Naive thymus-derived CD4-positive, alpha-beta T cell (primary cell): ENCODE measurements around the gene SAMD9. TPM values are rescaled to one million over a fixed set of nuclear protein-coding genes. Genes with fewer than 3 reads are reported as not detected.

ENCODE experiments used
- ATAC-seq: fragments of 150-1000 bp; cut with Tn5 transposase; 2 replicates; pipeline ENCODE4 v1.10.0; 2021; ENCODE audit warnings: mild to moderate bottlenecking, moderate library complexity
- CTCF ChIA-PET: fragments of 350-600 bp; sonication (Branson Sonifier 250); formaldehyde crosslinking; loops from one replicate; lab custom pipeline; 2021; ENCODE audit warnings: antibody characterized with exemption; lab: Charles Lee
- POLR2A ChIA-PET: fragments of 350-600 bp; sonication (Branson Sonifier 250); formaldehyde crosslinking; loops from one replicate; lab custom pipeline; 2021; ENCODE audit warnings: antibody characterized with exemption, inconsistent platforms; lab: Charles Lee
- DNase-seq, 9 donors: peaks; one replicate each; pipeline versions ENCODE4 v3.0.0 to v3.0.0-alpha.2; 2020 to 2022; ENCODE audit warnings: mixed read lengths in 1 of 9
- H3K27ac ChIP-seq: one replicate; pipeline ENCODE4 v1.7.0; 2013; ENCODE audit warnings: mild to moderate bottlenecking, low read depth, low read length, moderate library complexity
- H3K27me3 ChIP-seq, 2 donors: one replicate each; pipeline ENCODE4 v1.7.0; 2013; ENCODE audit warnings: low read length in 2 of 2, mild to moderate bottlenecking in 2 of 2, moderate library complexity in 2 of 2; ENCODE audit not compliant: control insufficient read depth in 2 of 2, insufficient read depth in 2 of 2
- H3K36me3 ChIP-seq, 3 experiments: 1 replicate in 2 of 3; 2 replicates in 1 of 3; pipeline ENCODE4 v1.7.0; 2013; ENCODE audit warnings: low read length in 3 of 3, mild to moderate bottlenecking in 3 of 3, moderate library complexity in 1 of 3; ENCODE audit not compliant: insufficient read depth in 3 of 3, control insufficient read depth in 2 of 3
- H3K4me1 ChIP-seq, 2 donors: one replicate each; pipeline ENCODE4 v1.7.0; 2013; ENCODE audit warnings: low read length in 2 of 2, mild to moderate bottlenecking in 2 of 2, moderate library complexity in 1 of 2; ENCODE audit not compliant: control insufficient read depth in 2 of 2, insufficient read depth in 2 of 2
- H3K4me3 ChIP-seq: 2 replicates; pipeline ENCODE4 v1.7.0; 2013; ENCODE audit warnings: mild to moderate bottlenecking, low read length
- H3K9me3 ChIP-seq, 3 experiments: 1 replicate in 2 of 3; 2 replicates in 1 of 3; pipeline ENCODE4 v1.7.0; 2013; ENCODE audit warnings: low read length in 3 of 3; ENCODE audit not compliant: control insufficient read depth in 2 of 3
- H3K27ac Mint-ChIP-seq, 9 donors: one replicate each; pipeline ENCODE4 v1.8.0; 2020 to 2022; ENCODE audit warnings: mixed read lengths in 9 of 9, mild to moderate bottlenecking in 8 of 9, moderate library complexity in 5 of 9, inconsistent platforms in 2 of 9
- H3K27me3 Mint-ChIP-seq, 5 donors: one replicate each; pipeline ENCODE4 v1.8.0; 2021 to 2022; ENCODE audit warnings: mixed read lengths in 5 of 5, mild to moderate bottlenecking in 1 of 5
- H3K36me3 Mint-ChIP-seq, 5 donors: one replicate each; pipeline ENCODE4 v1.8.0; 2020 to 2022; ENCODE audit warnings: mixed read lengths in 5 of 5, mild to moderate bottlenecking in 3 of 5, inconsistent platforms in 1 of 5
- H3K4me1 Mint-ChIP-seq, 7 donors: one replicate each; pipeline ENCODE4 v1.8.0; 2020 to 2022; ENCODE audit warnings: mixed read lengths in 7 of 7, mild to moderate bottlenecking in 3 of 7, inconsistent platforms in 1 of 7
- H3K4me3 Mint-ChIP-seq, 10 donors: one replicate each; pipeline ENCODE4 v1.8.0; 2020 to 2022; ENCODE audit warnings: mild to moderate bottlenecking in 10 of 10, mixed read lengths in 10 of 10, moderate library complexity in 6 of 10, inconsistent platforms in 2 of 10
- H3K9me3 Mint-ChIP-seq, 11 donors: one replicate each; pipeline ENCODE4 v1.8.0; 2020 to 2022; ENCODE audit warnings: mixed read lengths in 11 of 11, mild to moderate bottlenecking in 4 of 11, inconsistent platforms in 1 of 11, moderate library complexity in 1 of 11
- intact Hi-C, 2 donors: fragments of 100-400 bp; cut with micrococcal nuclease; formaldehyde crosslinking; loops; one replicate each; pipeline ENCODE4 v1.15.1; 2023
- polyA plus RNA-seq, 2 donors: library from polyadenylated mRNA; unstranded; fragments of 300-500 nt; fragmentation: Illumina TruSeq; gene quantifications; one replicate each; pipeline ENCODE4 v1.2.3, GENCODE V29; 2021
- total RNA-seq, 6 experiments: library from RNA in 5 of 6; stranded (reverse) in 5 of 6; gene quantifications; 1 replicate in 5 of 6; 2 replicates in 1 of 6; pipeline ENCODE4 v1.2.3 and lab custom pipeline; 2021 to 2026

Gene SAMD9
- total RNA-seq (10 to 100 TPM; 20.9 to 61.6 (median 47.8) TPM), polyA plus RNA-seq (10 to 100 TPM; 25.3 to 27.4 TPM), total RNA-seq (lab: John Stamatoyannopoulos, UW) (123 reads per million, percentile 88 among the genes with 10 or more reads in this experiment)

DNA sequence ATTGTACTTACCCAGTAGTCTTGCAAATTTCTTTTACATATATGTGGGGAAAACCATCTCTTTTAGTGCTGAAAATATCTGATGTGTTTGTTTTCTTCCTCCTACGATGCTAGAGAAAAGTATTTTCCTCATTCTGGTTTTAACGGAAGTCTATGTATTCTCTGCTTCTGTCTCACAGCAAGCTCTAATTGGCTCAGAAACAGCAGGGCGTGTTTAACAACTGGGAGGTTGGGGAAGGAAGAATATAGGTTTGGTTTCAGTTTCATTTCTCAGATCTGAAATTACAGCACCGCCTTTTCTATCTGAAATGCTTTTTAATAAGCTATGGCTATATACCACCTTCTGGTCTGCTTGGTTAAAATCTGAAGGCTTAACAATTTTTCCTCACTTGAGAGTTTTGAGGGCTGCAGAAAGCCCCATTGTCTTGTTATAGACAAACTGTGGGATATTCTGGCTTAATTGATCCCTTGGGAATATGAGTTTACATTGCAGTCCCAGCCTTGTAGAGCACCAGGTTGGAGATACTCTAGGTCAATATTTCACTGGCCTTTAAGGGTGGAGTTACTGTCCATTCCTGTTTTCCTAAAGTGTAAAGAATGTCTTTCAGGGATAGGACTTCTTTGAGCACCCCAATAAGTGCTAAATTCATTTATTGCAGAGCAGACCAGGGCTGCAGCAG is at the start of gene SAMD9:
Gene SAMD9, minus strand, starts transcription at position 128 of the 679 bp plus-strand sequence. CDS start 11,882 bp downstream, outside the sequence.
- Mint-ChIP-seq H3K27ac (peak within 1 kb of the TSS; percentile 85 to 98 (median 93)), H3K27me3 (no peaks in the 10 kb centered on the region), H3K4me3 (peak within 1 kb of the TSS; percentile 78 to 97 (median 92)), H3K9me3 (peaks cover 8 to 48% (median 29%) of the 10 kb centered on the region in 11 donors), H3K36me3 (peaks cover 17 to 84% (median 46%) of the 10 kb centered on the region in 5 donors), H3K4me1 (peaks cover 38 to 56% (median 48%) of the 10 kb centered on the region in 7 donors)
- CTCF ChIA-PET = interaction anchor here (0.7 to 1.4 kb wide), 5 partner anchors 12 to 303 kb away, joined by 3 to 10 read pairs (median 3); no protein-coding TSS in a partner anchor
- Histone ChIP-seq H3K4me3 (peak within 1 kb of the TSS; percentile 52), H3K36me3 (peaks cover 0 to 7% (median 4%) of the 10 kb centered on the region in 3 experiments), H3K27me3 (no peaks in the 10 kb centered on the region), H3K27ac (peak within 1 kb of the TSS; percentile 82), H3K4me1 (peaks cover 12 to 20% of the 10 kb centered on the region in 2 donors), H3K9me3 (no peaks in the 10 kb centered on the region)
- intact Hi-C loops = loop anchor here (1.0 to 10.0 kb wide), 21 partner anchors 21 to 1539 kb away; partner anchors contain the start of genes FAM133B (in 2 of the 2), PEX1 (in 2 of the 2), RBM48 (in 2 of the 2) and VPS50 (in 2 of the 2)
- ATAC-seq (peak; percentile 99), DNase-seq (peak in 8 of 9 donors; percentile 28 to 85 (median 78))
- POLR2A ChIA-PET = interaction anchor here (0.9 to 2.3 kb wide), 10 partner anchors 14 to 1540 kb away, joined by 3 to 14 read pairs (median 3); partner anchors contain the start of genes ANKIB1, GATAD1, KRIT1 and VPS50

DNA sequence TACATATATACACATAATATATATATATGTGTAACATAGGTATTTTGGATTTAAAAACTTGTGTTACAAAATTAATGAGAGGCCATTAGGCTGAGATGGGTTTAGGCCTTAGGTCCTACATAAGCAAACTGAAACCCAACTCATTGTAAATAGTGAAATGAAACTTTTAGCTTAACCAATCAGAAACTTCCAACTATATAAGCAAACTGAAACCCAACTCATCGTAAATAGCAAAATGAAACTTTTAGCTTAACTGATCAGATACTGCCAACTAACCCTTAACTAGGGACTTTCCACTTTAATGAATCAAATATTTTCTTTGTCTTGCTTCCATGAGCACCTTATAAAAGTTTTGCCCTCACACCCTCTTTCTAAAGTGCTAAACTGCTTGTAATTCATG is 47.7 kb upstream of the SAMD9 start:
- H3K9me3 Mint-ChIP-seq = peaks cover 0 to 37% (median 19%) of the 10 kb centered on the region in 11 donors
- no peak overlapping the region for H3K4me3 Mint-ChIP-seq
- CTCF ChIA-PET = no interaction called here
- Histone ChIP-seq H3K9me3 (no peaks in the 10 kb centered on the region), H3K4me1 (no peaks in the 10 kb centered on the region), H3K36me3 (no peaks in the 10 kb centered on the region), H3K27ac (no peak overlapping the region), H3K4me3 (no peak overlapping the region), H3K27me3 (no peaks in the 10 kb centered on the region)
- peak; percentile 54 for ATAC-seq
- POLR2A ChIA-PET = no interaction called here
- peaks cover 0 to 24% (median 18%) of the 10 kb centered on the region in 5 donors for H3K36me3 Mint-ChIP-seq
- intact Hi-C loops = no loop called here
- H3K27me3 Mint-ChIP-seq = peaks cover 0 to 5% (median 0%) of the 10 kb centered on the region in 5 donors
- no peak overlapping the region for H3K27ac Mint-ChIP-seq
- DNase-seq = no peak
- peaks cover 0 to 5% (median 0%) of the 10 kb centered on the region in 7 donors for H3K4me1 Mint-ChIP-seq

DNA sequence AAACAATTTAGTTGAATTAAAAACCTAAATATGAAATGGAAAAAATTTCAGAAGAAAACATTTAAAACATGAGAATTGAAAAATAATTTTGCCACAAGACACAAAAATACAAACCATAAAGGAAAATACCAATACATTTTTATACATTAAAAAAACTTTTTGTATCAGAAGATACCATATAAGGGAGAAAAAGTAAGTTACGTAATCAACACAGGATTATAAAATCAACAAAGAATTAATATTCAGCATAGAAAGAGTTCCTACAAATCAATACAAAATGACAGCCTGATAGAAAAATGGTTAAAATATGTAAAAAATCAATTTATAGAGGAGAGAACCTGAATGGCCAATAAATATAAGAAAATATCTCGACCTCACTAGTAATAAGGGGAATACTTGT is 47.0 kb upstream of the SAMD9 start:
- POLR2A ChIA-PET = no interaction called here
- peaks cover 0 to 24% (median 21%) of the 10 kb centered on the region in 5 donors for H3K36me3 Mint-ChIP-seq
- CTCF ChIA-PET = no interaction called here
- H3K27ac Mint-ChIP-seq = no peak overlapping the region
- H3K9me3 Mint-ChIP-seq = peaks cover 0 to 41% (median 20%) of the 10 kb centered on the region in 11 donors
- DNase-seq = no peak
- intact Hi-C loops = no loop called here
- H3K4me3 Mint-ChIP-seq = no peak overlapping the region
- Histone ChIP-seq H3K36me3 (no peaks in the 10 kb centered on the region), H3K4me1 (no peaks in the 10 kb centered on the region), H3K27me3 (no peaks in the 10 kb centered on the region), H3K9me3 (no peaks in the 10 kb centered on the region), H3K4me3 (no peak overlapping the region), H3K27ac (no peak overlapping the region)
- ATAC-seq = no peak
- H3K27me3 Mint-ChIP-seq = peaks cover 0 to 5% (median 0%) of the 10 kb centered on the region in 5 donors
- peaks cover 0 to 5% (median 0%) of the 10 kb centered on the region in 7 donors for H3K4me1 Mint-ChIP-seq

DNA sequence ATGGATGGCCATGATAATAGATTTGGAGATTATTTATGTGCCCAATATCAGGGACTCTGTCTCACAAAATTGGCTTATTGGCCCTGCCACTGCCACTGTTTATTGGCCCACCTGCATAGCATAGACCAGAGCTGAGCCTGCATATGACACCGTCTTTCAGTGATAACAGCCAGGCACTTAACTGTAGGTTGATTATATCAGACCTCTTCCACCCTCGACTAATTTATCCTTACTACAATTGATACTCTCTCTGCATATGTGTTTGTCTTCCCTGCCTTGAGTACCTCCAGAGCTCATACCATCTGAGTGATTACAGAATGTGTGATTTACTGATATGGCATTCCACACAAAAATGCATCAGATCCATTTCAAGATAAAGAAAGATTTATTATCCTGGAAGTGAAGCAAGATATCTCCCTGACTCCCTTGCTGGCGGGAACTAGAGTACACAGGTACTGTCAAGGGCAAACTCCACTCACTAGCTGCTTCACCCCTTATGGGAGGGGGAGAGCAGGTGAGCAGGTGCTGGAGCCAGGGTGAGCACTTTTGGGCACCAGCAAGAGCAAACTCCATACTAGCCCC is 43.5 kb upstream of the SAMD9 start:
- no peak overlapping the region for H3K27ac Mint-ChIP-seq
- ATAC-seq (no peak), DNase-seq (no peak)
- H3K9me3 Mint-ChIP-seq = peaks cover 0 to 33% (median 8%) of the 10 kb centered on the region in 11 donors
- Histone ChIP-seq H3K9me3 (no peaks in the 10 kb centered on the region), H3K4me1 (no peaks in the 10 kb centered on the region), H3K27ac (no peak overlapping the region), H3K27me3 (no peaks in the 10 kb centered on the region), H3K4me3 (no peak overlapping the region), H3K36me3 (no peaks in the 10 kb centered on the region)
- CTCF ChIA-PET = no interaction called here
- intact Hi-C loops = no loop called here
- POLR2A ChIA-PET = no interaction called here
- H3K36me3 Mint-ChIP-seq = peaks cover 0 to 16% (median 11%) of the 10 kb centered on the region in 5 donors
- H3K4me3 Mint-ChIP-seq = no peak overlapping the region
- no peaks in the 10 kb centered on the region for H3K27me3 Mint-ChIP-seq
- peaks cover 0 to 17% (median 0%) of the 10 kb centered on the region in 7 donors for H3K4me1 Mint-ChIP-seq

DNA sequence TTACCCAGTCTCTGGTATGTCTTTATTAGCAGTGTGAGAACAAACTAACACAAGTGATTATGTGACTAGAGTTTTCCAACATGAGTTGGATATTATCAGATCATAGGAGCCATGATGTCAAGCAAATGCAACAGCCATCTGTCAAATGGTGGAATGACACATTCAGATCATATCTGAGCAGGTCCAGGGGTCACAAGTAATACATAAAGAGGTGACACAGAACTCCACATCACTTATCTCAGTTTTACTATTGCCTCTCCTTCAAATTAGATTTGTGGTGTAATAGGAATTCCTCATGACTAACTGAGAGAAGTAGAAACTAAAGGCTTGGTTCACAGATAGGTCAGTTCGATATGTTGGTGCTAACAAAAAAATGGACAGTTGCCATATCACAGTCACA is 42.6 kb upstream of the SAMD9 start:
- no peak overlapping the region for H3K27ac Mint-ChIP-seq
- H3K4me3 Mint-ChIP-seq = no peak overlapping the region
- DNase-seq (no peak), ATAC-seq (no peak)
- intact Hi-C loops = no loop called here
- no peaks in the 10 kb centered on the region for H3K27me3 ChIP-seq
- no peak overlapping the region for H3K4me3 ChIP-seq
- H3K4me1 Mint-ChIP-seq = peaks cover 0 to 14% (median 0%) of the 10 kb centered on the region in 7 donors
- H3K27me3 Mint-ChIP-seq = no peaks in the 10 kb centered on the region
- no peaks in the 10 kb centered on the region for H3K36me3 ChIP-seq
- ChIA-PET CTCF (no interaction called here), POLR2A (no interaction called here)
- peaks cover 0 to 33% (median 8%) of the 10 kb centered on the region in 11 donors for H3K9me3 Mint-ChIP-seq
- peaks cover 0 to 16% (median 11%) of the 10 kb centered on the region in 5 donors for H3K36me3 Mint-ChIP-seq
- no peak overlapping the region for H3K27ac ChIP-seq
- no peaks in the 10 kb centered on the region for H3K4me1 ChIP-seq
- H3K9me3 ChIP-seq = no peaks in the 10 kb centered on the region

DNA sequence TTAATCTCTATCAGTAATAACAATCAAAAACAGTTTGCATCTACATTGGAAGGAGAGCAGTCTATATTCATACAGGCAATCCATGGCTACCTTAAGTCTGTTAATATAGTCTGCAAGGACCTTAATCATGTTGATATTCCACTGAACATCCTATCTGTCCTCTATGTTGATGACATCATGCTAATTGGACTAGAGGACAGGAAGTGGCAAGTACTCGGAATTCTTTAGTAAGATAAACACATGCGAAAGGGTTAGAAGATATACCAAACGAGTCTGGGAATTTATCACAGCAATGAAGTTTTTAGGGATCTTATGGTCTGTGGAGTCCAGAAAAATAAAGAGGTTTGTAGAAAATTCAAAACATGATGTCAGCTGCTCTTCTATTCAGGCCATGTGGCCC is 41.7 kb upstream of the SAMD9 start:
- POLR2A ChIA-PET = no interaction called here

More for the DNA sequence above, 41.7 kb upstream of the SAMD9 start:
- H3K36me3 Mint-ChIP-seq = peaks cover 0 to 16% (median 11%) of the 10 kb centered on the region in 5 donors
- H3K9me3 Mint-ChIP-seq = peaks cover 0 to 33% (median 8%) of the 10 kb centered on the region in 11 donors
- no peak overlapping the region for H3K4me3 Mint-ChIP-seq
- DNase-seq (no peak), ATAC-seq (no peak)
- H3K4me1 ChIP-seq = no peaks in the 10 kb centered on the region
- no peak overlapping the region for H3K4me3 ChIP-seq
- CTCF ChIA-PET = no interaction called here
- H3K36me3 ChIP-seq = no peaks in the 10 kb centered on the region
- no peaks in the 10 kb centered on the region for H3K27me3 Mint-ChIP-seq
- intact Hi-C loops = no loop called here
- H3K9me3 ChIP-seq = no peaks in the 10 kb centered on the region
- H3K27me3 ChIP-seq = no peaks in the 10 kb centered on the region
- peaks cover 0 to 14% (median 0%) of the 10 kb centered on the region in 7 donors for H3K4me1 Mint-ChIP-seq
- H3K27ac ChIP-seq = no peak overlapping the region
- no peak overlapping the region for H3K27ac Mint-ChIP-seq
